ENCODE measurements around the gene PRPF6. TPM values are rescaled to one million over a fixed set of nuclear protein-coding genes. Genes with fewer than 3 reads are reported as not detected.

Gene PRPF6
- total and polyA plus RNA-seq, 2 of the 13 experiments (the other 11 are each of a cell fraction or from before 2014, with no cell fraction given), result 63.7 to 101 TPM

- TF ChIP-seq DDIT3 (CRISPR knock-in tag; IDR thresholded peaks at IDR 0.05) (no peak), GLMP (CRISPR knock-in tag; IDR thresholded peaks at IDR 0.05; ENCODE audit: borderline replicate concordance) (no peak), AGO1 (IDR thresholded peaks at IDR 0.05; ENCODE audit: low read depth, low read length, poor library complexity, severe bottlenecking) (peak; percentile 97), ATF7-NPFF (CRISPR knock-in tag; IDR thresholded peaks at IDR 0.05; ENCODE audit: low read depth) (no peak), AKAP8 (CRISPR knock-in tag; IDR thresholded peaks at IDR 0.05) (peak; percentile 96; the same call in 1 of the 2 replicates), DNMT3B (CRISPR knock-in tag; conservative IDR thresholded peaks at IDR 0.05) (no peak), KLF11 (CRISPR knock-in tag; IDR thresholded peaks at IDR 0.05) (no peak; the same call in 1 of the 2 replicates), ZBTB1 (CRISPR knock-in tag; IDR thresholded peaks at IDR 0.05; ENCODE audit: borderline replicate concordance) (no peak), ZNF276 (CRISPR knock-in tag; IDR thresholded peaks at IDR 0.05; ENCODE audit: low read depth) (no peak), ZNF569 (CRISPR knock-in tag; IDR thresholded peaks at IDR 0.05; ENCODE audit: borderline replicate concordance) (no peak), ZEB1 (IDR thresholded peaks at IDR 0.05; ENCODE audit: insufficient replicate concordance, low read depth) (peak; percentile 51), PAXIP1 (CRISPR knock-in tag; conservative IDR thresholded peaks at IDR 0.05) (peak; percentile 44; the same call in 1 of the 2 replicates), E2F1 (CRISPR knock-in tag; IDR thresholded peaks at IDR 0.05) (no peak), HIC2 (CRISPR knock-in tag; IDR thresholded peaks at IDR 0.05; ENCODE audit: low read depth) (peak; percentile 15; the same call in 1 of the 2 replicates)
Measured at GRCh38 chr20:64040231-64041039, 59.5 kb downstream of the PRPF6 start (continued).

All from HepG2 (cell line).